HUDEP-2 (cell line): ENCODE results near the gene ENGASE.

Experiments
- DNase-seq, 76 experiments: peaks; one replicate each; lab custom pipeline; 2025; ENCODE audit not compliant: unreplicated experiment in 76 of 76; lab: John Stamatoyannopoulos, UW

Gene ENGASE

DNA sequence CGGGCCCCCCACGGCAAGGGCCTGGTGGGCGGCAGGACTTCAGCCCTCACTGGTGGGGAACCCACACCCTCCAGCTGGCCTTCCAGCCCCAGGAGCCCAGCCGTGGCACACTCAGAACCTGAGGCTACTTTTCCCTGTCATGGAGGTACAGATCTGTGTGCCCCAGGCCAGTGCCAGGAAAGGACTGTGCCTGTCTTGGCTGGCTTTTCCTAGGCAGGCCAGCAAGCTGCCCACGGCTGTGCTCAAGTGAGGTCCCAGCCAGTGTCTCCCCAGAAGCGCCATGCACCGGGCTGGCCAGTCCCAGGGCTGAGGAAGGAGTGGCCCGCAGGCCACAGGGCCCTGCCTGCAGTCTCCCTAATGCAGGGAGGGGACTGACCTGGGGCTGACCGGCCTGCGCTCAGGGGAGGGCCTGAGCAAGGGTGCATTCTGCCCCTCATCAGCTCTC, 16.6 kb downstream of the ENGASE start:
- DNase-seq, result no peak

- DNase-seq, result no peak
These were observed 17.9 kb downstream of the ENGASE start for GRCh38 chr17:79092567-79092966.

DNA sequence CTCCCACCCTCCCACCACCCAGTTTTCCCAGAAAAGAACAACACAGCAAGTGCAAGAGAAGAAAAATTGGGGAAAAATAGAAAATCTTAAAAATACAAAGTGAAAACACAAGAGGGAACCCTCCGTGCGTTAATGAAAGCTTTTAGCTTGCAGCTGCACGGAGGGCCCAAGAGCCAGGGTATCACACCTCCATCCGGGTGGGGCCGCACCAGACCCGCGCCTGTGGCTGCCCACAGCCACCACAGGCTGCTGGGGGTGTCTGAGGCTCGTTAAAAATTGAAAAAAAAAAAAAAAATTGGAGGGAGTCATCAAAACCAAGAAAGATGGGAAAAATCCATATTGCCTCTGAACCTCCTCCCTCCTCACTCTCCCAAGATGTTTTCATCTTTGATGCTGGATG, 18.6 kb downstream of the ENGASE start:
- no peak for DNase-seq

DNA sequence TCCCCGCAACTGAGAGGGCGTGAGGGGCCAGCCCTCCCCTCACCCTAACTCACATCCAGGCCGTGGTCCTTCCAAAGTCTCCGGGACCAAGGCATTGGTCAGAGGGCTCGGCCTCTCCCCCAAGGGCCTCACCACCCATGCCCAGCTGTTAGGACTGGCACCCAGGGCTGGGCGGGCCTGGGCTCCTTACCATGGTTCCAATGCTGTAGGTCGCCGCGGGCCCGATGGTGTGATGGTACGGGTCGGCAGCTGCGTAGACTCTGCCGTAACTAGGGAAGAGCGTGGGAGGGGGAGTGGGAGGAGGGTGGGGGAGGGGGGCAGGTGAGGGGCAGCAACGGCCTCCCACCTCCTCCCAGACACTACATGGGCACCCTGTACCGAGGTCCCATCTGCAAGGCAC, 19.6 kb downstream of the ENGASE start:
- no peak for DNase-seq

GRCh38 chr17:79095345-79096055, 20.9 kb downstream of the ENGASE start:
- no peak for DNase-seq

DNA sequence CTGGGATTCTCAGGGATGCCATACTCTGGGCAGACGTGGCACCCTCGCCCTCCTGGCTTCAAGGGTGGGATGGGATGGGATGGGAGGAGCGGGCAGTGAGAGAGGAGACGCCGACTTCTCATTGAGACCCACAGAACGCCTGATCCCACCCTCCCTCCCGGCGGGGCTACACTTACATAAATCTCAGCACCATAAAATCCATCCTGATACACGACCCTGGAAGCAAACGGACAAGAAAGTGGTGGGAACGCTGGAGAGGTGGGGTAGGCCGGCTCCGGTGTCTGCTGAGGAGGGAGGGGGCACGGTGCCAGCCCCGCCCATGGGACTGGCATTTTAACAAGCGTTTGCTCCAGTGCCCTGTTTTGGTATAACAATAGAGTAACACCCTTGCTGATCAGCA, 21.9 kb downstream of the ENGASE start:
- DNase-seq, result no peak

DNA sequence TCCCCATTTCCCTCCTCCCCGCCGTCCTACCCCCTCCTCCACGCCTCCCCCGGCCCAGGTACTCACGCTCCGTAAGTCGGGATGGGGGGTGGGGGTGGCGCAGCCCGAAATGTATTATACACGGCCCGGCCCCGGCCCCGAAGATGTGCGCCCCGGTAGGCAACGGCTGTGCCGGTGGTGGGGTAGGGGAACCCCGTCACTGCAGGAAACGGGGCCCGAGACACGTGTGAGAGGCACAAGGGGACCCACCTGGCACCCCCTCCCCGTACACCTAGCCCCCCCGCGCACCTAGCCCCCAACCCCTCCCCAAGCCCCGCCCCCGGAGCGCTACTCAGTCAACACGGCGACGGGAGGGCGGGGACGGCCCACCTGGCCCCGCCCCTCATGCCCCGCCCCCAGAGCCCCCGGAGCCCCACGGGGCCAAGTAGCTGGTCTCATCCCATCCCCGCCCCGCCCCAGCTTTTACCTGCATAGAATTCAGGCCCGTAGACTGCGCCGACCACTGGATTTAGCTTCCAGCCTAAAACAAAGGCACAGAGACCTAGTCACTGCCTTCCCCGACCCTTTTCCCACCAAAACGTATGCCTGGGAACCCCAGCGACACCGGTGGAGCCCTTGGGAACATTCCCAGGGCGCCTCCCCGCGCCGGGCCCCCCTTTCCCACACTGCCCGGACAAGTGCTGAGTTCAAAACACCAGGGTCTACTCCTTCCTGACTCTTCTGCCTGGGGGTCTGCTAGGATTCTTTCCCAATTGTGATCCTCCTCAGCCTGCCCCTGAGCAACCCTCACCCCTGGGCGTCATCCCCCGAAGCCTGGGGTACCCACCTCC, 22.8 kb downstream of the ENGASE start:
- no peak for DNase-seq

DNA sequence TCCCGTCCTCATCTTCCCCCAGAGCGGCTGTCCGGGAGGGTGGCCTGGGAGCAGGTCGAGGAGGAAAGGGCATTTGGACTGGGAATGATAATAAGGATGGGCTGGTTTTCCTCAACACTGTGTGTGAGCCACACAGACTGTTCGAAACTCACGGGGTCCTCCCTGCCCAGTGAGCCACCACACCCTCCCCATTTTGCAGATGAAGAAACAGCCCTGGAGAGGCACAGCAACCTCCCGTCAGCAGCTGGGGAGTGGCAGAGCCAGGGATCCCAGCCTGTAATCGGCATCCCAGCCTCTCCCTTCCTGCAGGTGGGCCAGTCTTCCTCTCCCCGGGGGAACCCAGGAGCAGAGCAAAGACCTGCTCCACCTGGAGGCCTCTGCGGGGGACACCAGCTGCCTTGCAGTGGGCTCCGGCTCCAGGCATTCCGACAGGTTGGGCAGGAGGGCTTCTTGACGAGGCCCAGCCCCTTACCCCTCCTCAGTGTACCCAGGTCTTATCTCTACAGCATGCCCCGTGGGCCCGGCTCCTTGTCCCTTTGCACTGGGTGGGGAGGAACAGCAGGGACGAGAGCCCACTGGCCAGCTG, 23.8 kb downstream of the ENGASE start:
- DNase-seq, result no peak

- no peak for DNase-seq
These were observed 25.8 kb downstream of the ENGASE start for GRCh38 chr17:79100405-79100804.

DNA sequence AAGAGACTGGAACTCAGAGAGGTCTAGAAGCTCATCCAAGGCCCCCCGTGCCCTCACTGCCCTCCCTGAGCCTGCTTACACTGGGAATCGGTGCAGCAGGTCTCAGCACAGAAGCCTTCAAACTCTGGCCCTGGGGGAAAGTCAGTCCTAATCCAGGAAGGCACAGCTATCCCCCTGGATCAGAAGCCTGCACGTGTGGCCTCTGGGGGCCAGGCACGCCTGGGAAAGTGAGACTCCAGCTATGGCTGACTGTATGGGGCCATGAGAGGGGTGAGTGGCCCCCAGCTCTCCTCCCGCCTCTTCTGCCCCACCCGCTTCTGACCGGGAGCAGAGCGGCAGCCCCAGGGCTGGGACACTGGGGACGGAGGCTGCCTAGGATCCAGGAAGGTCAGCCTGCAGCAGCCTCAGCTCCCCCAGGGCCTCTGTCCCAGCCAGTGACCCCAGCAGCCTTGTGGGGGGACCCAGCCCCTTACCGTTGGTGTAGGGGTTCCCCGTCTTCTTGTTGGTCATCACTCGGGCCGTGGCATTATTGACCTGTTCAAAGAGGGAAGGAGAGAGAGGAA, 26.6 kb downstream of the ENGASE start:
- DNase-seq, result no peak

- no peak for DNase-seq
These were observed 27.6 kb downstream of the ENGASE start for GRCh38 chr17:79102214-79102613.

- DNase-seq, result no peak
These were observed 30.4 kb downstream of the ENGASE start for GRCh38 chr17:79104898-79105600.

GRCh38 chr17:79105937-79106336, 31.3 kb downstream of the ENGASE start:
- DNase-seq, result no peak

DNA sequence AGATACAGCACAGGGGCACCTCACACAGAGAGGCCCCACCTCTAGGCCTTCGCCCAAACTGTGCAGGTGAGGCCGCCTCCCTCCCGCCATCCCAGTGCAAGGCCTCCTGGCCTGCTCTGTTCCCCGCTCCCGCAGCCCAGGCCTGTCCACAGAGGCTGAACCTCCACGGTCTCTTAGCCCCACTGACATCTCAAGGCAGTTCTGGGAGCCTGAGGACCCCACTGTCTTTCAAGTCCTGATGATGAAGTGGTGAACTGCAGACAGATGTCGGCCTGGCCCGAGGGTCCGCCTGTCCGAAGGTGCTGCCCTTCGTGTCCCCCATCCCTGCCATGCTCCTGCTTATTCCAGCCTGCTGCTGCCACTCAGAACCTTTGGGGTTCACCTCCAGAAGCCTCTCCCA, 32.3 kb downstream of the ENGASE start:
- DNase-seq, result no peak

- DNase-seq, result no peak
These were observed 33.0 kb downstream of the ENGASE start for GRCh38 chr17:79107499-79108231.

- no peak for DNase-seq
These were observed 33.7 kb downstream of the ENGASE start for GRCh38 chr17:79108232-79108850.

DNA sequence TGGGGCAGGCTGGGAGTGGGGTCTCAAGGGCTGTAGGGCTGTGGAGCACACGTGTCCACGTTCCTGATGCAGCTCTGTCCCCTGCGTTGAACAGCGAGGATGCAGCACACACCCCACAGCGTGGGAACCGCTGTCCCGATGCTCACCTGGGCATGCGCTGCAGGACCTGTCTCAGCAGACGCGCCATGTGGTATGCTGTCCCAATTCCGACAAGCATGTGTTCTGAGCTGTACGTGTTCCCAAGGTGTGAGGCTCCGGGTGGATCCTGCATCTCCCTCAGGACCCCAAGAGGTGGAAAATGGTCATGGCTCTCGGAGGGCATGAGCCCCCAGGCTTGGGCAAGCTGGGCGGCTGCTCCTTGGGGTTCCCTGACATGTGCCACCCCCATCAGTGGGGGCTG, 34.2 kb downstream of the ENGASE start:
- DNase-seq, result no peak

DNA sequence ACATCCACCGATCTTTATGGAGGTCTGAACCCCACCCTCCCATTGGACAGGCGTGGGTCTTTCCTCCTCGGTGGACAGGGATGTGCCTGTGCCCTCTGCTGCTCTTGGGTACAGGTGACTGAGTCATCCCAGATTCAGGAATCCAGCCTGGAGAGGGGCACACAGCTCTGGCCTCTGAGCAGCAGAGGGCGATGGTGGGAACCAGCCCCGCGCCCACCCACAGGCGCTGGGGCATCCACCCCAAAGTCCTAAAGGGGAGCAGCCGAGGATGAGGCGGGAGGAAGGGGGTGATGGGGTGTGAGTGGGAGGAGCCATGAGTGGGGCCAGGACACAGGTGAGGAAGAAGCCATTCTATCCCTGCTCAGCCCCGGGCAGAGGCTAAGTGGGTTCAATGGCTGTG, 35.0 kb downstream of the ENGASE start:
- DNase-seq, result no peak

DNA sequence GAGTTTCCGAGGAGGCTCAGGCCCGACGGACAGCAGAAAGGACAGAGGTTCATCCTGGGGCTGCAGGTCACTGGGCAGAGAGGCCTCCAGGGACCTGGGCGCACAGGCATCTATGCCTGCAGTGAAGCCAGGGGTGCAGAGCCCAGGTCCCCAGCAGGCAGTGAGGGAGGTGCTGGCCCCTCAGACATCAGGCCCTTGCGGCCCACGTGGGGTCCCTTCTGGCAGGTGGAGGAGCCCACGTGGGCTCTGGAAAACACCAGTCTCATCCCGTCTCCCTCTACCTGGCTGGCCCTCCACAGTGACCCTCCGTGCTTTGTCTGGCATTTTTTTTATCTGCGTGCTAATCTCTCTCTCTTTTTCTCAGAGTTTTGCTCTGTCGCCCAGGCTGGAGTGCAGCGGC, 36.5 kb downstream of the ENGASE start:
- no peak for DNase-seq

- no peak for DNase-seq
These were observed 37.8 kb downstream of the ENGASE start for GRCh38 chr17:79112471-79112870.
